Esophagus mucosa (tissue), 1 donor: ENCODE measurements around the gene CNGA4. TPM values are rescaled to one million over a fixed set of nuclear protein-coding genes. Genes with fewer than 3 reads are reported as not detected.

Experiments used
- ATAC-seq: fragments of 200-7000 bp; cut with Tn5 transposase; one replicate; pipeline ENCODE4 v1.9.1; 2020
- total RNA-seq: library from RNA; stranded (reverse); gene quantifications from one replicate; pipeline ENCODE4 v1.2.4, GENCODE V29; 2023
- donor health status: DM: yes; HTN: yes; CAD: no.

The CNGA4 gene, protein sequence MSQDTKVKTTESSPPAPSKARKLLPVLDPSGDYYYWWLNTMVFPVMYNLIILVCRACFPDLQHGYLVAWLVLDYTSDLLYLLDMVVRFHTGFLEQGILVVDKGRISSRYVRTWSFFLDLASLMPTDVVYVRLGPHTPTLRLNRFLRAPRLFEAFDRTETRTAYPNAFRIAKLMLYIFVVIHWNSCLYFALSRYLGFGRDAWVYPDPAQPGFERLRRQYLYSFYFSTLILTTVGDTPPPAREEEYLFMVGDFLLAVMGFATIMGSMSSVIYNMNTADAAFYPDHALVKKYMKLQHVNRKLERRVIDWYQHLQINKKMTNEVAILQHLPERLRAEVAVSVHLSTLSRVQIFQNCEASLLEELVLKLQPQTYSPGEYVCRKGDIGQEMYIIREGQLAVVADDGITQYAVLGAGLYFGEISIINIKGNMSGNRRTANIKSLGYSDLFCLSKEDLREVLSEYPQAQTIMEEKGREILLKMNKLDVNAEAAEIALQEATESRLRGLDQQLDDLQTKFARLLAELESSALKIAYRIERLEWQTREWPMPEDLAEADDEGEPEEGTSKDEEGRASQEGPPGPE
- total RNA-seq: 0.08 TPM

DNA sequence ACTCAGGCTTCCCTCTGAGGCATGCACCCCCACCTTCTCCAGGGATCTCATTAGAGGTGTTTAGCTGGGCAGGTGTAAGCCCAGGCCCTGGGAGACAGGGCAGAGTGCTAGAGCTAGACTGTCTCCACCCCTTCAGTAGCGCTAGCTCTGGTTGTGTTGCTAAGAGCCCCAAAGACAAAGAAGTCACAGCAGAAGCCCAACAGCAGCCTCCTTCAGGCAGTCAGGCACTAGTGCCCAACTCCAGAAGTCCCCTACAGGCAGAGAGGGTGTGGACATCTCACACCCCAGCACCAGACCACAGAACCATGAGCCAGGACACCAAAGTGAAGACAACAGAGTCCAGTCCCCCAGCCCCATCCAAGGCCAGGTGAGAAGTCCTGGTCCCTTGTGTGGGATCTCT lies at the start of gene CNGA4:
TSS of gene CNGA4 (plus strand) at position 188 of the 400 bp plus-strand sequence. CDS start at position 306, 118 bp downstream.
- ATAC-seq: no peak

GRCh38 chr11:6191742-6192141 lies 47.1 kb upstream of the CNGA4 start:
- no peak for ATAC-seq

- ATAC-seq: no peak
Observed at GRCh38 chr11:6194065-6194581, 44.8 kb upstream of the CNGA4 start.

DNA sequence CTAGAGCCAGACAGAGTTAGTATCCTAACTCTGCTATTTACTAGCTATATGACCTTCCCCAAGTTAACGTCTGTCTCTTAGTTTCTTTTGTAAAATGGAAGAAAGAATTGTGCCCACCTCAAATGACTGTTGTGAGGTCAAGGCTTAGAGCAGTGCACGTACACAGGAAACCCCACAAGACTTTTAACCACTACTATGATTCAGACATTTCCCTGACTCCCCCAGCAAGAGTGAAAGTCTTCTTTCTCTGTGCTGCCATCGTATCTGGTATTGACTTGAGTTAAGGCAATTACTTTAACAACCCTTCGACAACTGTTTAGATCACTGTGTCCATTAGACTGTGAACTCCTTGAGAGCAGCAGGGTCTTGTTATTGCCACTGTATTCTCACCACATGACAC lies 42.5 kb upstream of the CNGA4 start:
- ATAC-seq: no peak

DNA sequence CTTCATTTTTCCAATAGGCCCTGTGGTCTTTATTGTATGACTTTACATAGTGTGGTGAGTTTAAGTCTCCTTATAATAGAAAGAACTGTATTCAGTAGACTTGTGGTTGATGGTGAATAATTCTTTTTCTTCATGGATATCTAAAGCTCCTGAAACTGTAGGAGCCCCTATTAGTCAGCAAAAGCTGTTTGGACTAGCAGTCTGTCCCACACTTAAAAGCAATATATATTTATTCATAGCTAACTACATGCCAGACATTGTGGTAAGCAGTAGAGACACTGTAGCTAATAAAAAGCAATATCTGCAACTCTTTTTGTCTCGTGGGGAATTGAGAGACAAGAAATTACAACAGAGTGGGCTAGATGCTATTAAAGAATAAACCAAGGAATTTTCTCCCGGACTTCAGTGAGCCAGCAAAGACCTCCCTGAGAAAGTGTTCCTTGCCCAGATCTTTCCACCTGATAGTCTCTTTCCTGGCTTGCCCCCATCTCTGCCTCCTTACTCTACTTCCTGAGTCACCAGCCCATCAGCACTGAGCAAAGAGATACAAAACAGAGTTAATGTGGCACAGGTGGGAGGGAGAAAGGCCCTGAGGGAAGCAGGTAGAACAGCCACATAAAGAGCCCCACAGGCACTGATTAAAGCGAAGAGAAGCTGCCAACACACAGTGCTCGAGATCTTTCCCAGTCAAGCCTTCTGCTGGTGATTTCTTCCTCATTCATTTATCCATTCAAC lies 41.3 kb upstream of the CNGA4 start:
- no peak for ATAC-seq

DNA sequence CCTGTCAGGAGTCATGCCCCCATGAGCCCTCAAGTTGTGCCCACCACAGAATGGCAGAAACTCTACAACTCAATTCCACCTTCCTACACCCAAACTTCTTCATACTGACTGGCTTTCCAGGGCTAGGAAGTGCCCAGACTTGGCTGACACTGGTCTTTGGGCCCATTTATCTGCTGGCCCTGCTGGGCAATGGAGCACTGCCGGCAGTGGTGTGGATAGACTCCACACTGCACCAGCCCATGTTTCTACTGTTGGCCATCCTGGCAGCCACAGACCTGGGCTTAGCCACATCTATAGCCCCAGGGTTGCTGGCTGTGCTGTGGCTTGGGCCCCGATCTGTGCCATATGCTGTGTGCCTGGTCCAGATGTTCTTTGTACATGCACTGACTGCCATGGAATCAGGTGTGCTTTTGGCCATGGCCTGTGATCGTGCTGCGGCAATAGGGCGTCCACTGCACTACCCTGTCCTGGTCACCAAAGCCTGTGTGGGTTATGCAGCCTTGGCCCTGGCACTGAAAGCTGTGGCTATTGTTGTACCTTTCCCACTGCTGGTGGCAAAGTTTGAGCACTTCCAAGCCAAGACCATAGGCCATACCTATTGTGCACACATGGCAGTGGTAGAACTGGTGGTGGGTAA lies 39.6 kb upstream of the CNGA4 start, which contains the start of gene OR52W1:
TSS of gene OR52W1 (plus strand) at position 51 of the 637 bp plus-strand sequence. CDS start at position 51, 0 bp downstream.
- peak; percentile 30 for ATAC-seq

DNA sequence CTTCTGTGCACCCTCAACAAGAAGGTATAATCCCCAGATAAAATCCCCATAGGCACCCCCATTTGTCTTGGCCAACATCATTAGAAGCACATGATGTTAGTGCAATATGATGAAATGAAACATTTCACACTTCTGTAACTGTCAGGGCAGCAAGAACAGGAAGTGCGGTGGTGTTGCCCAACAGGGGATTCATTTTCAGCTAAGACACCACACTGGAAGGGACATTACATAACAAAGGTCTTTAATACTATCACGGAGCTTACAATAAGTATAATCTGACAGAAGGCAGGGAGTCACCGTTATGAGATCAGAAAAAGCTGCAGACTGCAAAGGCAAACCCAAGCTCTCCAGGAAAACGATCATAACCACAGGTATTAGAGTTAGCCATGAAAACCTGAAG lies 37.9 kb upstream of the CNGA4 start:
- ATAC-seq: no peak

DNA sequence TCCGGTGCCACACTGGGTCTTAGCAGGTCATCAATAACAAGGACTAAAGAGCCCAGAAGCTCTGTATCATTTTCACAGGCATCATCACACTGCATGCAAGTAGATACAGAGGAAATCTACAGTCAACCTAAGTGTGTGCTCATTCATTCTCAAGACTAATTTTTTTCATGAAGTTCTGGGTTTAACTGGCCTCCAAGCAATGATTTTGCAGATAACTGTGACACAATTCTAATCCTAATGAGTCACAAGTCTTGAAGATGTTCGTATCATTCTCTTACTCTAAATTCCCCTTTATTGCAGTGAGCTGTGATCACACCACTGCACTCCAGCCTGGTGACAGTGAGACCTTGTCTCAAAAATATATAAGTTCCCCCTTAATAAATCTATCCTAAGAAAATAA lies 37.4 kb upstream of the CNGA4 start:
- no peak for ATAC-seq

DNA sequence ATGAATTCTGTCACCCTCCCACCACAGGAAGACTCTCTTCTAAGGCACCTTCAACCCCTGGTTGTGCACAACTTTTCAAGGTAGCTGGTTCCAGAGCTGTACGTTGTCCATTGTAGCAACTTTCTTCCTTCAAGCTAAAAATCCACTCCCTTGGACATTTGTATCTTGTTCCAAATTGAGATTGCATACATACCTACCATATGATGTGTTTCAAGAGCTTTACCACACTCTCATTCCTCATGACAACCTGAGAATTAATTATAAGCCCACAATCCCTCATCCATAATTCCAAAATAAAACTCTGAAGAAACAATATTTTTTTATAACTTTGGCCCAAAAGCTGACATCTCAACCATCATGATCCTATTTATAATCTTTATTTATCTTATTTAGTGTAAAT lies 36.8 kb upstream of the CNGA4 start:
- no peak for ATAC-seq

DNA sequence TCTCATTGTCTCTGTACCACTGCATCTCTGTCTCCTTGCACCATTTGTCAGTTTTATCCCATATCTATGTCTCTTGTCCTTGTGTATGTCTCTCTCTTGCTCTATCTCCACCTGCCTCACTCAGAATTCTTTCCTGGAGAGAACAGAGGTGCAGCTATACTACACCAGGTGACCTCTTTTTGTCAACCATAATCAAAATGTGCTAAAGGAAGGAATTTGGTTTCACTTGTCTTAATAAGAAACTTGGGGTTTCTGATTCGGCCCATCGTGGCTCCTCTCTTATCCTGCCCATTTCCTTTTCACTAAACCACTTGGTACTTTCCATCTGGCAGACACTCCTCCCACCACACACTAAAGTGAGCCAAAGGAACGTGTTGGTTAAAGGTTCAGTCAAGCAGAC lies 35.6 kb upstream of the CNGA4 start:
- no peak for ATAC-seq

GRCh38 chr11:6204706-6205105 lies 34.2 kb upstream of the CNGA4 start:
- no peak for ATAC-seq

DNA sequence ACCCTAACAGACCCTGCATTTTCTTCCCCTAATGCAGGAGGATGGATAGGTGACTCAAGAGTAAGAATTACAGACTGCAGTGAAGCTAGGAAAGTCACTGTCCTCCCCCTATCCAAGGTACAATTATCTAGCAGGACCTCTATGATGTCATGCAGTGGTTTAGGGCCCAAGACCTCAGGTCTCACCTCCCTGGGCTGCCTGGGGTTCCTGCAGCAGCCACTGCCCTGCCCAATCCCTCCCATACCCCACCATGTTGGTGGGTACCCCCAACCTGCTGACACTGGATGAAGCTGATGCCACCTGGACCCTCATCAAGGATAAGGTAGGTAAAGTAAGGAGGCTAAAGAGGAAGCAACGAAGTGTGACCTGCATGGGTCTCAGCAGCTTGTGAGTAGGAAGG lies 33.5 kb upstream of the CNGA4 start, which contains the start of gene C11orf42:
TSS of gene C11orf42 (plus strand) at position 192 of the 400 bp plus-strand sequence. CDS start at position 251, 59 bp downstream.
- ATAC-seq: no peak

GRCh38 chr11:6206456-6207180 lies 32.3 kb upstream of the CNGA4 start:
- ATAC-seq: no peak

DNA sequence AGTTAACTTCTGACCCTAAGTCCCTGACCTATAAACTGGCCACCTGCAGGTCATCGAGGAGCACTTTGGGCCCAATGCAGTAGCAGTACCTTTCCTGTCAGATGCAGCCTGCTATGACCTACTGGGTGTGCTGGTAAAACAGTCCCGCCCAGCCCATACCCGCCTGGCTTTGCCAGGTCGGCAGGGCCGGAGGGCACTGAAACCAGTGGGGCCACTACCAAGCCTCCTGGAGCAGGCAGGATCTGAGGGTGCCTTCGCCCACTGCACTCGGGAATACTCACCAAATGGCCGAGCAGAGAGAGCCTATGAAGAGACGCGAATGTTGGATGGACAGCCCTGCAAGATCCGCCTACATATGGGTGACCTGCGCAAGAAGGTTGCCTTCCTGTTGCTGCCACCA lies 29.1 kb upstream of the CNGA4 start:
- ATAC-seq: no peak

GRCh38 chr11:6210274-6210955 lies 28.5 kb upstream of the CNGA4 start:
- no peak for ATAC-seq

- no peak for ATAC-seq
Observed at GRCh38 chr11:6214530-6214929, 24.4 kb upstream of the CNGA4 start.

GRCh38 chr11:6216501-6216900 lies 22.4 kb upstream of the CNGA4 start:
- ATAC-seq: no peak

DNA sequence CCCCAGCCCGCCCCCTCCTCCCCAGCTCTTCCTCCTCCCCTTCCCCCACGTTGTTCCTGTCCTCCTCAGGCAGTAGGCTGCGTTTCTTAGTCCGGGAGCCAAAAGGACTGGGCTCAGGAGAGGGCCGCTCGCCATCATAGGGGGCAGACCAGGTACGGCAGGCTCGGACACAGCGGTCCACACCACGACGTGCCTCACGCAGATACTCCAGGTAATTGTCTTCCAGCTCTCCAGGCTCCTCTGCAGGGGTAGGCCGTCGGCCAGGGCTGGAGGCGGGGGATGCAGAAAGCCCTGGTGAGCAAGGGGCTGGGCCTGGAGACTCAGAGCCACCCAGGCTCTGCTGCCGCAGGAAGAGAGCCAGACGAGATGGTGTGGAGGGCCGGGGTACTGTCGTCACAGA lies 21.2 kb upstream of the CNGA4 start:
- no peak for ATAC-seq

DNA sequence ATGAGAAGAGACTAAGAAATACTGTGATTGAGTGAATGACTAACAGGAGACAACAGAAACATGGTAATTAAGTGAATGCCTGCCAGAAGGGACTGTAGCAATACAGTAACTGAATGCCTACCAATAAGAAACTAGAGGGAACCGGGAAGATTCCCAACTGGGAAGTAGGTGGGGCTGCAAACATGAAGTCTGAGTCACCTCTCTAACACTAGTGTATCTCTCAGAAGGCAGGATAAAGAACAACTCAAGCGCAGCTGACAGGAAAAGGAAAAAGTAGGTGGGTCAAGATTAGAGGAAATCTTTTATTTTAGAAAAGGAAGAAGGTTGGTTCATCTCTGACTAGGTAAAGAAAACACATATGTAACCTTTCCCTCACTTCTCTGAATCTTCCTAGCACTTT lies 19.5 kb upstream of the CNGA4 start:
- ATAC-seq: peak; percentile 98

- no peak for ATAC-seq
Observed at GRCh38 chr11:6223854-6224253, 15.0 kb upstream of the CNGA4 start.

DNA sequence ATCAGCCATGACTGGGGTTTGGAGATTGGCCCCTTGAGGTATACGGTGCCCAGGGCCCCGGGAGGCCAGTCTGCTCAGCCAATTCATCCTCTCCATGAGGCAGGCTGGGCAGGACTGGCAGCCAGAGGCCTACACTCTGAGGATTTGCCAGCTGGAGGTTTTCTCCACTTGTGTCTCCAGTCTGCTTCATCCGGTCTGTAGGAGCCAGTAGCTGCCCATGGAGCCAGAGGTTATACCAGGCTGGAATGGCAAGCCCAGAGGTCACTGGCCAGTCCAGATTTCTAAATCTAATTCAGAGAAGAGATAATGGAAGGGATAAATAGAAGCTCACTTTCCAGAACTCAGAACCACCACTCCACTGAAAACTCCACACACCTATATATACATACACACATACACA lies 14.5 kb upstream of the CNGA4 start:
- ATAC-seq: no peak
